SW480 (cell line): ENCODE data around the gene LSM12.
A peak's percentile ranks its signal among the peaks of the same experiment; 100 is the strongest.
"Not testable (repeated sequence)": the region's sequence is repeated elsewhere in the genome, so short reads cannot be mapped to it uniquely, and the experiment has no call there.

Source experiments
- DNase-seq: peaks from one replicate; pipeline ENCODE4 v3.0.0-alpha.2; 2016; ENCODE audit warnings: low spot score

Gene LSM12

GRCh38 chr17:44066204-44066930, at the start of gene LSM12:
TSS of gene LSM12 (minus strand) at chr17:44066671. CDS start at chr17:44066587, 84 bp downstream.
- DNase-seq = peak; percentile 88

GRCh38 chr17:44115585-44116415, 49.3 kb upstream of the LSM12 start:
- no peak for DNase-seq

- DNase-seq = no peak
Measured at GRCh38 chr17:44113868-44114840, 47.7 kb upstream of the LSM12 start.

GRCh38 chr17:44113382-44113781, 46.9 kb upstream of the LSM12 start:
- DNase-seq = no peak

GRCh38 chr17:44112284-44113280, 46.1 kb upstream of the LSM12 start:
- no peak for DNase-seq

- DNase-seq = no peak
Measured at GRCh38 chr17:44111777-44112176, 45.3 kb upstream of the LSM12 start.

GRCh38 chr17:44110823-44111633, 44.6 kb upstream of the LSM12 start:
- peak; percentile 77 for DNase-seq

GRCh38 chr17:44110011-44110686, 43.7 kb upstream of the LSM12 start:
- DNase-seq = no peak

GRCh38 chr17:44109312-44109630, 42.8 kb upstream of the LSM12 start:
- DNase-seq = no peak

- no peak for DNase-seq
Measured at GRCh38 chr17:44108440-44109311, 42.2 kb upstream of the LSM12 start.

- no peak for DNase-seq
Measured at GRCh38 chr17:44106801-44107200, 40.3 kb upstream of the LSM12 start.

GRCh38 chr17:44105941-44106340, 39.5 kb upstream of the LSM12 start:
- no peak for DNase-seq

GRCh38 chr17:44105483-44105882, 39.0 kb upstream of the LSM12 start:
- no peak for DNase-seq

- DNase-seq = no peak
Measured at GRCh38 chr17:44102849-44103622, 36.6 kb upstream of the LSM12 start.

GRCh38 chr17:44101858-44102257, 35.4 kb upstream of the LSM12 start:
- not testable (repeated sequence) for DNase-seq

- peak; percentile 30 for DNase-seq
Measured at GRCh38 chr17:44097110-44097958, 30.9 kb upstream of the LSM12 start.
